ENCODE measurements around the gene PHGDH. TPM values are rescaled to one million over a fixed set of nuclear protein-coding genes. Genes with fewer than 3 reads are reported as not detected.

Gene PHGDH
- total RNA-seq, 1 donor from 2014 or later: 371 TPM

DNA sequence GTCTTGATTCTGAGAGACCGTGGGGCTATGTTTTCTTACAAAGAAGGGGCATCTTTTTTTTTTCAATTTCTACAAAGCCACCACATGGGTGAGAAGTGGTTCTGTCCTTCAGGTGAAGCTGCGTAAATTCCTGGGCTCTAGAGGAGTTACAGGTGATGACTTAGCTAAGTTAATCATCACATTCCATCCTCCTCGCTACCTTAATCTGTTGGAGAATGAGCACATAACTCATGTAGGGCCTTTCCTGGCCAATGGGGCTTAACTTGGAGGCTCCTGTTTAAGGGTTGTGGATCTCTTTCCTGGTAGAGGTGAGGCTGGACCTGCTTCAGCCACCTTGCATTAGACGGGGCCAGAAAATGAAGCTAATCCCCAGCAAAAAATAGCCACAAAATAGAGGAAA lies 79.6 kb downstream of the PHGDH start:
- Histone ChIP-seq H3K4me1 (ENCODE audit: insufficient read depth, low read length) (no peaks in the 10 kb centered on the region), H3K36me3 (ENCODE audit: insufficient read depth, low read length) (no peaks in the 10 kb centered on the region), H3K9ac (ENCODE audit: low read length) (no peak overlapping the region), H3K9me3 (ENCODE audit: insufficient read depth, low read depth, low read length) (no peaks in the 10 kb centered on the region), H3K27ac (ENCODE audit: low read depth, low read length) (no peak overlapping the region), H3K27me3 (ENCODE audit: insufficient read depth, low read length) (no peaks in the 10 kb centered on the region), H3K79me2 (ENCODE audit: insufficient read depth, low read length) (no peaks in the 10 kb centered on the region), H4K20me1 (ENCODE audit: insufficient read depth, low read length) (no peaks in the 10 kb centered on the region), H3K4me2 (ENCODE audit: low read length) (no peak overlapping the region), H2AFZ (ENCODE audit: low read depth, low read length) (no peak overlapping the region), H3K4me3 (ENCODE audit: insufficient read depth, low read depth, low read length) (no peak overlapping the region)
- Mint-ChIP-seq H3K36me3 (ENCODE audit: low read depth, unreplicated experiment) (peaks cover 2% of the 10 kb centered on the region), H3K27ac (ENCODE audit: unreplicated experiment) (no peak overlapping the region), H3K27me3 (ENCODE audit: low read depth, unreplicated experiment) (peaks cover 18% of the 10 kb centered on the region), H3K4me3 (ENCODE audit: unreplicated experiment) (no peak overlapping the region), H3K9me3 (ENCODE audit: unreplicated experiment) (no peaks in the 10 kb centered on the region), H3K4me1 (ENCODE audit: low read depth, unreplicated experiment) (peaks cover 5% of the 10 kb centered on the region)
- DNase-seq (ENCODE audit: low read depth) (no peak), FAIRE-seq (no peak)
- TF ChIP-seq, protein P1, sequence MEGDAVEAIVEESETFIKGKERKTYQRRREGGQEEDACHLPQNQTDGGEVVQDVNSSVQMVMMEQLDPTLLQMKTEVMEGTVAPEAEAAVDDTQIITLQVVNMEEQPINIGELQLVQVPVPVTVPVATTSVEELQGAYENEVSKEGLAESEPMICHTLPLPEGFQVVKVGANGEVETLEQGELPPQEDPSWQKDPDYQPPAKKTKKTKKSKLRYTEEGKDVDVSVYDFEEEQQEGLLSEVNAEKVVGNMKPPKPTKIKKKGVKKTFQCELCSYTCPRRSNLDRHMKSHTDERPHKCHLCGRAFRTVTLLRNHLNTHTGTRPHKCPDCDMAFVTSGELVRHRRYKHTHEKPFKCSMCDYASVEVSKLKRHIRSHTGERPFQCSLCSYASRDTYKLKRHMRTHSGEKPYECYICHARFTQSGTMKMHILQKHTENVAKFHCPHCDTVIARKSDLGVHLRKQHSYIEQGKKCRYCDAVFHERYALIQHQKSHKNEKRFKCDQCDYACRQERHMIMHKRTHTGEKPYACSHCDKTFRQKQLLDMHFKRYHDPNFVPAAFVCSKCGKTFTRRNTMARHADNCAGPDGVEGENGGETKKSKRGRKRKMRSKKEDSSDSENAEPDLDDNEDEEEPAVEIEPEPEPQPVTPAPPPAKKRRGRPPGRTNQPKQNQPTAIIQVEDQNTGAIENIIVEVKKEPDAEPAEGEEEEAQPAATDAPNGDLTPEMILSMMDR (IDR thresholded peaks at IDR 0.05; ENCODE audit: insufficient read depth, low read depth, low read length): no peak
- no peak for TF ChIP-seq EZH2 (IDR thresholded peaks at IDR 0.05; ENCODE audit: insufficient read depth, low read length)

Other genes with a start within 250 kb of the PHGDH start
- 0.61 and 2.8 TPM in 2 replicates for gene HSD3B1, start 204.7 kb upstream of the PHGDH start, total RNA-seq
- 46.1 and 58.4 TPM in 2 replicates for gene ZNF697, start 63.7 kb upstream of the PHGDH start, total RNA-seq
- not detected in 2 replicates for gene HMGCS2, start 57.0 kb downstream of the PHGDH start, total RNA-seq
- not detected in 2 replicates for gene REG4, start 99.5 kb downstream of the PHGDH start, total RNA-seq
- gene ADAM30, start 184.6 kb downstream of the PHGDH start, total RNA-seq: not detected in 2 replicates

Measured in astrocyte (in vitro differentiated cells and primary cell).